PC-9 (cell line): Measurements from ENCODE around the gene DNAJC17. TPM values are rescaled to one million over a fixed set of nuclear protein-coding genes. Genes with fewer than 3 reads are reported as not detected.
A peak's percentile ranks its signal among the peaks of the same experiment; 100 is the strongest.

Source experiments
- BruUV-seq: library from RNA; stranded (reverse); fragments of 400-500 nt; replicated peaks from 2 replicates; lab custom pipeline; 2021; lab: Mats Ljungman, UMichigan
- CTCF ChIA-PET: fragments of 300-600 bp; sonication (Branson Sonifier 250); formaldehyde crosslinking; loops from one replicate; lab custom pipeline; 2022; ENCODE audit warnings: antibody characterized with exemption; lab: Charles Lee
- POLR2A ChIA-PET: fragments of 300-600 bp; sonication (Branson Sonifier 250); formaldehyde crosslinking; loops from one replicate; lab custom pipeline; 2022; ENCODE audit warnings: antibody characterized with exemption; ENCODE audit not compliant: unreplicated experiment; lab: Charles Lee
- DNase-seq, 2 experiments: peaks; one replicate each; pipeline versions ENCODE4 v3.0.0 to v3.0.0-alpha.2; 2015 to 2022; ENCODE audit warnings: mixed read lengths in 1 of 2
- H2AFZ ChIP-seq: fragments of 200-600 bp; sonication (generic); 2 replicates; pipeline ENCODE4 v1.8.1; 2017; ENCODE audit warnings: antibody characterized with exemption
- H3F3A ChIP-seq: fragments of 200-600 bp; sonication (generic); 2 replicates; pipeline ENCODE4 v1.8.1; 2017; ENCODE audit warnings: antibody characterized with exemption, mild to moderate bottlenecking, low read depth; ENCODE audit not compliant: insufficient read depth
- H3K27ac ChIP-seq: fragments of 200-600 bp; sonication (generic); 2 replicates; pipeline ENCODE4 v1.6.1; 2016; ENCODE audit warnings: mixed run types
- H3K27me3 ChIP-seq: fragments of 200-600 bp; sonication (generic); 2 replicates; pipeline ENCODE4 v1.6.1; 2016; ENCODE audit warnings: low read depth, mixed run types; ENCODE audit not compliant: insufficient read depth
- H3K36me3 ChIP-seq: fragments of 200-600 bp; sonication (generic); 2 replicates; pipeline ENCODE4 v1.6.1; 2016; ENCODE audit warnings: low read depth, mixed run types
- H3K4me1 ChIP-seq: fragments of 200-600 bp; sonication (generic); replicated peaks from 2 replicates; pipeline ENCODE4 v1.6.1; 2016; ENCODE audit warnings: mixed run types; ENCODE audit not compliant: insufficient read depth
- H3K4me2 ChIP-seq: fragments of 200-600 bp; sonication (generic); 2 replicates; pipeline ENCODE4 v1.6.1; 2017; ENCODE audit warnings: mixed run types
- H3K4me3 ChIP-seq: fragments of 200-600 bp; sonication (generic); 2 replicates; pipeline ENCODE4 v1.6.1; 2016; ENCODE audit warnings: mixed run types
- H3K79me2 ChIP-seq: fragments of 200-600 bp; sonication (generic); 2 replicates; pipeline ENCODE4 v1.6.1; 2017; ENCODE audit warnings: low read depth, mixed run types
- H3K9me2 ChIP-seq: fragments of 200-600 bp; sonication (generic); 2 replicates; pipeline ENCODE4 v1.8.1; 2017; ENCODE audit warnings: mild to moderate bottlenecking; ENCODE audit not compliant: insufficient read depth
- H3K9me3 ChIP-seq: fragments of 200-600 bp; sonication (generic); 2 replicates; pipeline ENCODE4 v1.8.1; 2016; ENCODE audit warnings: low read depth; ENCODE audit not compliant: insufficient read depth
- H4K20me1 ChIP-seq: fragments of 200-600 bp; sonication (generic); 2 replicates; pipeline ENCODE4 v1.8.1; 2017; ENCODE audit not compliant: insufficient read depth
- EZH2 ChIP-seq: fragments of 200-600 bp; sonication (generic); IDR thresholded peaks from 2 replicates; pipeline ENCODE4 v1.8.0; 2017; ENCODE audit warnings: antibody characterized with exemption, low read depth
- intact Hi-C: fragments of 100-400 bp; cut with micrococcal nuclease; formaldehyde crosslinking; loops from one replicate; pipeline ENCODE4 v1.10.0; 2022; ENCODE audit not compliant: unreplicated experiment
- total RNA-seq: library from RNA; stranded (reverse); gene quantifications from 2 replicates; pipeline ENCODE4 v1.2.3, GENCODE V29; 2021
- TF ChIP-seq, protein P1 (sequence below): fragments of 200-600 bp; sonication (generic); conservative IDR thresholded peaks from 2 replicates; pipeline ENCODE4 v1.6.1; 2017; ENCODE audit warnings: mixed run types, antibody characterized with exemption, mild to moderate bottlenecking, moderate library complexity

DNAJC17 gene
- total RNA-seq, 1 experiment from 2014 or later, result 27.4 TPM

DNA sequence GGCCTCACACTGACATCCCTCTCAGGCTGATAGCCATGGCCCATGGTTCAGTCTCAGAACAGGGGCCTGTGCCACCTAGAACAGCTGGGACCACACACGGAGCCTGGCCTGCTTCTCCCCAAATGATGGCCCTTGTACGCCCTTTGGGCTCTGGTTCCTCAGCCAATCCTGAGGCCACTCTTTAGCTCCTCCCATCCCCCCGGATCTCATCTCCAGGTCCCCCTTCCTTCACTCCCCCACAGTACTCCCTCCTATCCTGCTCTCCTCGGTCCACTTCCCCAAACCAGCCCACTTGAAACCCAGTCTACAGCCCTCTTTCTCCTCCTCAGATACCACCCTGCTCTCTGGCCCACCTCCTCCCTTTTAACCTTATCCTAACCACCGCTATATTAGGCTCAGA is 18.2 kb downstream of the DNAJC17 start:
- peaks cover 76% of the 10 kb centered on the region for H3F3A ChIP-seq
- no peaks in the 10 kb centered on the region for H3K9me3 ChIP-seq
- H3K79me2 ChIP-seq, result peaks cover 55% of the 10 kb centered on the region
- H3K4me2 ChIP-seq, result peak overlapping the region; percentile 34; the same call in 1 of the 2 replicates
- H3K4me3 ChIP-seq, result no peak overlapping the region
- H3K36me3 ChIP-seq, result no peaks in the 10 kb centered on the region
- DNase-seq, result no peak
- ChIA-PET POLR2A (no interaction called here), CTCF (interaction anchor here (0.7 kb wide), 1 partner anchor 34 kb away, joined by 4 read pairs; no protein-coding TSS in a partner anchor)
- peak overlapping the region; percentile 98 for H3K27ac ChIP-seq
- H3K27me3 ChIP-seq, result no peaks in the 10 kb centered on the region
- H4K20me1 ChIP-seq, result no peaks in the 10 kb centered on the region
- no peaks in the 10 kb centered on the region for H3K9me2 ChIP-seq
- H2AFZ ChIP-seq, result no peak overlapping the region
- peaks cover 96% of the 10 kb centered on the region for H3K4me1 ChIP-seq
- BruUV-seq, result no TSS peak
- TF ChIP-seq, protein P1, sequence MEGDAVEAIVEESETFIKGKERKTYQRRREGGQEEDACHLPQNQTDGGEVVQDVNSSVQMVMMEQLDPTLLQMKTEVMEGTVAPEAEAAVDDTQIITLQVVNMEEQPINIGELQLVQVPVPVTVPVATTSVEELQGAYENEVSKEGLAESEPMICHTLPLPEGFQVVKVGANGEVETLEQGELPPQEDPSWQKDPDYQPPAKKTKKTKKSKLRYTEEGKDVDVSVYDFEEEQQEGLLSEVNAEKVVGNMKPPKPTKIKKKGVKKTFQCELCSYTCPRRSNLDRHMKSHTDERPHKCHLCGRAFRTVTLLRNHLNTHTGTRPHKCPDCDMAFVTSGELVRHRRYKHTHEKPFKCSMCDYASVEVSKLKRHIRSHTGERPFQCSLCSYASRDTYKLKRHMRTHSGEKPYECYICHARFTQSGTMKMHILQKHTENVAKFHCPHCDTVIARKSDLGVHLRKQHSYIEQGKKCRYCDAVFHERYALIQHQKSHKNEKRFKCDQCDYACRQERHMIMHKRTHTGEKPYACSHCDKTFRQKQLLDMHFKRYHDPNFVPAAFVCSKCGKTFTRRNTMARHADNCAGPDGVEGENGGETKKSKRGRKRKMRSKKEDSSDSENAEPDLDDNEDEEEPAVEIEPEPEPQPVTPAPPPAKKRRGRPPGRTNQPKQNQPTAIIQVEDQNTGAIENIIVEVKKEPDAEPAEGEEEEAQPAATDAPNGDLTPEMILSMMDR, result no peak
- no peak for TF ChIP-seq EZH2
- intact Hi-C loops, result no loop called here

DNA sequence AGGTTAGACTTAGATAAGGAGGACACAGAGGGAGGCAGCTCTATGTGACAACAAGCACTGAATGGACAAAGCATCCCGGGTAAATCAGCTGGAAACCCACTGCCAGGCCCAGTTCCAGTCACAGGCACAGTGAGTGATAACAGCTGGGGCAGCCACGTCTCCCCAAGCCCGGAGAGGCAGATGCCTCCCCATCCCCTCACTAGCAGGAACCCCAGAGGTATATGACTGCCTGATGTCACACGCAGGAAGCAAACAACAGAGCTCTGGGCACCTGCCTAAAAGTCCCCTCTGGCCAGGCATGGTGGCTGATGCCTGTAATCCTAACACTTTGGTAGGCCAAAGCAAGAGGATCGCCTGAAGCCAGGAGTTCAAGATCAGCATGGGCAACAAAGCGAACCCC is 19.3 kb downstream of the DNAJC17 start:
- Histone ChIP-seq H3K9me3 (no peaks in the 10 kb centered on the region), H3K27me3 (no peaks in the 10 kb centered on the region), H3K4me1 (peaks cover 85% of the 10 kb centered on the region), H3K4me2 (peak overlapping the region; percentile 68), H3K27ac (peak overlapping the region; percentile 98), H3K79me2 (peaks cover 62% of the 10 kb centered on the region), H3K4me3 (peak overlapping the region; percentile 39; the same call in 1 of the 2 replicates), H3F3A (peaks cover 68% of the 10 kb centered on the region), H3K36me3 (no peaks in the 10 kb centered on the region), H4K20me1 (no peaks in the 10 kb centered on the region), H3K9me2 (no peaks in the 10 kb centered on the region), H2AFZ (no peak overlapping the region)
- ChIA-PET POLR2A (interaction anchor here (0.6 to 0.9 kb wide), 4 partner anchors 19 to 358 kb away, joined by 3 to 5 read pairs (median 4); partner anchors contain the start of genes DNAJC17 and SPINT1), CTCF (interaction anchor here (0.7 to 1.5 kb wide), 3 partner anchors 70 to 104 kb away, joined by 3 to 7 read pairs (median 4); no protein-coding TSS in a partner anchor)
- intact Hi-C loops, result loop anchor here (1.0 kb wide), 6 partner anchors 19 to 104 kb away; partner anchors contain the start of genes C15orf62, DNAJC17 and ZFYVE19
- no TSS peak for BruUV-seq
- TF ChIP-seq EZH2, result no peak
- TF ChIP-seq, protein P1, result no peak
- no peak for DNase-seq

- intact Hi-C loops, result loop anchor here (1.0 kb wide), 6 partner anchors 18 to 105 kb away; partner anchors contain the start of genes C15orf62, DNAJC17 and ZFYVE19
- no peak overlapping the region for H2AFZ ChIP-seq
- POLR2A ChIA-PET, result interaction anchor here (0.6 to 0.7 kb wide), 4 partner anchors 20 to 357 kb away, joined by 3 to 5 read pairs (median 4); partner anchors contain the start of gene DNAJC17
- no peaks in the 10 kb centered on the region for H4K20me1 ChIP-seq
- no peaks in the 10 kb centered on the region for H3K27me3 ChIP-seq
- peak overlapping the region; percentile 98 for H3K27ac ChIP-seq
- peaks cover 68% of the 10 kb centered on the region for H3F3A ChIP-seq
- no TSS peak for BruUV-seq
- H3K79me2 ChIP-seq, result peaks cover 58% of the 10 kb centered on the region
- H3K4me2 ChIP-seq, result peak overlapping the region; percentile 74
- no peak for TF ChIP-seq EZH2
- TF ChIP-seq, protein P1, result no peak
- no peaks in the 10 kb centered on the region for H3K9me3 ChIP-seq
- CTCF ChIA-PET, result interaction anchor here (1.5 kb wide), 2 partner anchors 70 to 72 kb away, joined by 3 to 4 read pairs; no protein-coding TSS in a partner anchor
- peak; percentile 91 to 97 for DNase-seq
- H3K9me2 ChIP-seq, result no peaks in the 10 kb centered on the region
- no peak overlapping the region; the same call in 1 of the 2 replicates for H3K4me3 ChIP-seq
- no peaks in the 10 kb centered on the region for H3K36me3 ChIP-seq
- peaks cover 79% of the 10 kb centered on the region for H3K4me1 ChIP-seq
Observed at GRCh38 chr15:40787344-40787841, 19.9 kb downstream of the DNAJC17 start.
